K562 treated with DMSO at 1 percent for 48 hours (cell line): Measurements from ENCODE around the gene SDR9C7. TPM values are rescaled to one million over a fixed set of nuclear protein-coding genes. Genes with fewer than 3 reads are reported as not detected.

Experiments
- total RNA-seq: library from RNA; unstranded; fragments of 300-600 nt; gene quantifications from 2 replicates; pipeline ENCODE4 v1.2.3, GENCODE V29; 2022; ENCODE audit warnings: low replicate concordance; ENCODE audit errors: extremely low read depth

The SDR9C7 gene
- not detected in 2 replicates for total RNA-seq

GRCh38 chr12:56933826-56934625, at the start of gene SDR9C7:
Gene SDR9C7 (minus strand): TSS chr12:56934408. CDS start chr12:56934261, 147 bp downstream.

GRCh38 chr12:56957229-56958052, 23.2 kb upstream of the SDR9C7 start, which contains the start of gene RDH16:
Gene RDH16 (minus strand): TSS chr12:56957608. CDS start chr12:56957462, 146 bp downstream.

Other genes with a start within 250 kb of the SDR9C7 start
- not detected in 2 replicates for gene PTGES3, start 246.1 kb downstream of the SDR9C7 start, total RNA-seq
- gene NACA, start 209.1 kb downstream of the SDR9C7 start, total RNA-seq: 1,547 TPM in 1 of 2 replicates, not detected in the other
- gene PRIM1, start 182.1 kb downstream of the SDR9C7 start, total RNA-seq: not detected in 2 replicates
- gene HSD17B6, start 171.1 kb downstream of the SDR9C7 start, total RNA-seq: not detected in 2 replicates
- not detected in 2 replicates for gene RDH16, start 23.2 kb upstream of the SDR9C7 start, total RNA-seq
- gene ZBTB39, start 72.1 kb upstream of the SDR9C7 start, total RNA-seq: not detected in 2 replicates
- gene TAC3, start 82.1 kb upstream of the SDR9C7 start, total RNA-seq: not detected in 2 replicates
- not detected in 2 replicates for gene MYO1A, start 115.7 kb upstream of the SDR9C7 start, total RNA-seq
- not detected in 2 replicates for gene NEMP1, start 144.4 kb upstream of the SDR9C7 start, total RNA-seq
- gene NAB2, start 154.7 kb upstream of the SDR9C7 start, total RNA-seq: not detected in 2 replicates
- gene STAT6, start 177.0 kb upstream of the SDR9C7 start, total RNA-seq: not detected in 2 replicates
- gene LRP1, start 194.1 kb upstream of the SDR9C7 start, total RNA-seq: not detected in 2 replicates
- gene LRP1-AS, start 213.2 kb upstream of the SDR9C7 start, total RNA-seq: not detected in 2 replicates